ENCODE measurements around the gene BACH2.

The BACH2 gene

DNA sequence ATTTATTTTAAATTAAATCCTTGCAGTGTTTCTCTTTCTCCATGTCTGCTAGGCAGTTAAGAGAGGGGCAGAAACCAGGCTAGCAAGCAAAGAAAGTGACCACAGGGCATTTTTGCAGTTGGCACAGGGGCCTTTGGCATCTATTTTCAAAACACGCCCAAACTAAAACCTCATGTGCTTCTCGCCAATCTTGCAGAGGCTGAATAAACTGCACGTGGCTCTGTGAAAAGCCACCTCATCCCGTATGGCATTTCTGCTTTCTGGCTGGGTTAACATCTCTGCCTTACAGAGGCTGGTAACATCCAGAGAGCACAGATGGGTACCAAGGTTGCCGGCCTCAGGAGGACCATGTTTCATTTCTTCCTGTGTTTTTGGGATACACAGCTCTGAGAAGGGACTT is 347.8 kb downstream of the BACH2 start:
- Mint-ChIP-seq H3K27me3 (ENCODE audit: low read depth, poor library complexity) (no peaks in the 10 kb centered on the region), H3K9me3 (no peaks in the 10 kb centered on the region), H3K4me3 (no peak overlapping the region), H3K4me1 (peaks cover 38% of the 10 kb centered on the region), H3K36me3 (ENCODE audit: low read depth) (peaks cover 39% of the 10 kb centered on the region), H3K27ac (no peak overlapping the region)
- no peak for DNase-seq
- TF ChIP-seq CTCF (IDR thresholded peaks at IDR 0.05) = no peak

GRCh38 chr6:89944826-89945407 is 351.7 kb downstream of the BACH2 start:
- Mint-ChIP-seq H3K9me3 (no peaks in the 10 kb centered on the region), H3K4me3 (no peak overlapping the region), H3K4me1 (peaks cover 37% of the 10 kb centered on the region), H3K27me3 (ENCODE audit: low read depth, poor library complexity) (no peaks in the 10 kb centered on the region), H3K36me3 (ENCODE audit: low read depth) (peaks cover 30% of the 10 kb centered on the region), H3K27ac (no peak overlapping the region)
- DNase-seq = no peak
- no peak for TF ChIP-seq CTCF (IDR thresholded peaks at IDR 0.05)

GRCh38 chr6:89944181-89944755 is 352.4 kb downstream of the BACH2 start:
- Mint-ChIP-seq H3K9me3 (no peaks in the 10 kb centered on the region), H3K4me1 (peaks cover 32% of the 10 kb centered on the region), H3K4me3 (no peak overlapping the region), H3K36me3 (ENCODE audit: low read depth) (peaks cover 23% of the 10 kb centered on the region), H3K27ac (no peak overlapping the region), H3K27me3 (ENCODE audit: low read depth, poor library complexity) (no peaks in the 10 kb centered on the region)
- DNase-seq = no peak
- TF ChIP-seq CTCF (IDR thresholded peaks at IDR 0.05) = no peak

GRCh38 chr6:89942601-89943000 is 354.0 kb downstream of the BACH2 start:
- no peak overlapping the region for H3K4me3 Mint-ChIP-seq
- no peak for TF ChIP-seq CTCF (IDR thresholded peaks at IDR 0.05)
- peaks cover 32% of the 10 kb centered on the region for H3K4me1 Mint-ChIP-seq
- H3K27me3 Mint-ChIP-seq (ENCODE audit: low read depth, poor library complexity) = no peaks in the 10 kb centered on the region
- no peak overlapping the region for H3K27ac Mint-ChIP-seq
- no peaks in the 10 kb centered on the region for H3K9me3 Mint-ChIP-seq
- no peak for DNase-seq
- peaks cover 22% of the 10 kb centered on the region for H3K36me3 Mint-ChIP-seq (ENCODE audit: low read depth)

DNA sequence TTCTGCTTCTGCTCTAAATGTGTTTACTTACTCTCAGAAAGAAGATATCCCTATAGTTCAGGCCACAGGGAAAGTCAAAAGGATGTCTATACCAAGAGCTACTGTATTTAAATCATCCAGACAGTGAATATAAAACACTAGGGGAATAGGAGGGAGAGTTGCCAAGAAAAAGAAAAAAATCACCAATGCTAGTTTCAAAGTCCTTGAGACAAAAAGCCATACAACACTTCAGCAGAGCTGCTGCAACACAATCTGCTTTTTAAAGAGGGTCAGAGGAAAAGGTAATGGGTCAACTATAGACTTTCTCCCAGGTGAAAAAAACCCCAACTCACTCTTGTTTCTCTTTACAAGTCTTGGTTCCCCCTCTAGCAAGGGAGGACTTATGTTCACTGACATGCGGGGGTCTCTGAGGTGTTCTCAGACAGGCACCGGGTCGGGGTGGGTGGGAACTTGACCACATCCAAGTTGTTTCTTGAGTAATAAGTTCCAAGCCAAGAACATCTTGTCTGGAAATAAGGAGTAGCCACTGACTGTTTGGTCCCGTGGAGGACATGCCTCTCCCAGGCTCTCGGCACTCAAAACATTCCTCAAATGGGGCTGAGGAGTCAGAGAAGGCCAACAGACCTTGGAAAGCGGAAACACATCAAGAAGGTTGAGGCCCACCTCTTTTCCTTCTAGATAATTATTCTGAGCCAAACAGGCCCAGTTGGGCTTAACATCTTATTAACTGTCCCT is 354.7 kb downstream of the BACH2 start:
- Mint-ChIP-seq H3K9me3 (no peaks in the 10 kb centered on the region), H3K27ac (peak overlapping the region; percentile 44), H3K4me1 (peaks cover 32% of the 10 kb centered on the region), H3K27me3 (ENCODE audit: low read depth, poor library complexity) (no peaks in the 10 kb centered on the region), H3K36me3 (ENCODE audit: low read depth) (peaks cover 16% of the 10 kb centered on the region), H3K4me3 (no peak overlapping the region)
- DNase-seq = no peak
- TF ChIP-seq CTCF (IDR thresholded peaks at IDR 0.05) = no peak

Data from nephron progenitor cell (in vitro differentiated cells).